ENCODE measurements around the gene EIF5AL1.
"Not testable (repeated sequence)": the region's sequence is repeated elsewhere in the genome, so short reads cannot be mapped to it uniquely, and the experiment has no call there.

EIF5AL1 gene

GRCh38 chr10:79498291-79498829, 14.0 kb upstream of the EIF5AL1 start:
- Histone ChIP-seq H3K27me3 (ENCODE audit: insufficient read depth, poor library complexity, severe bottlenecking) (peaks cover 6% of the 10 kb centered on the region), H3K4me3 (replicated peaks; ENCODE audit: insufficient read depth, low read length) (no peak overlapping the region), H3K27ac (replicated peaks) (no peak overlapping the region)
- TF ChIP-seq POLR2AphosphoS5 (IDR thresholded peaks at IDR 0.05; ENCODE audit: low read depth): no peak
- TF ChIP-seq REST (IDR thresholded peaks at IDR 0.05; ENCODE audit: insufficient replicate concordance, low read depth): no peak
- TF ChIP-seq GABPA (IDR thresholded peaks at IDR 0.05; ENCODE audit: low read depth): no peak
- no peak for TF ChIP-seq CTCF (IDR thresholded peaks at IDR 0.05; ENCODE audit: insufficient read depth, low read length)
- TF ChIP-seq SPI1 (IDR thresholded peaks at IDR 0.05; ENCODE audit: borderline replicate concordance, low read depth): no peak
- no peak for DNase-seq (ENCODE audit: low read depth in 1 of 2, low spot score in 1 of 2)

GRCh38 chr10:79502561-79503309, 9.6 kb upstream of the EIF5AL1 start:
- DNase-seq (ENCODE audit: low read depth in 1 of 2, low spot score in 1 of 2): no peak

GRCh38 chr10:79503787-79504186, 8.5 kb upstream of the EIF5AL1 start:
- not testable (repeated sequence) for H3K4me3 ChIP-seq (replicated peaks; ENCODE audit: insufficient read depth, low read length); H3K27me3 ChIP-seq (ENCODE audit: insufficient read depth, poor library complexity, severe bottlenecking); H3K27ac ChIP-seq (replicated peaks); DNase-seq (ENCODE audit: low read depth in 1 of 2, low spot score in 1 of 2)

More at GRCh38 chr10:79502561-79503309, 9.6 kb upstream of the EIF5AL1 start:
- TF ChIP-seq REST (IDR thresholded peaks at IDR 0.05; ENCODE audit: insufficient replicate concordance, low read depth) (no peak), POLR2AphosphoS5 (IDR thresholded peaks at IDR 0.05; ENCODE audit: low read depth) (no peak), GABPA (IDR thresholded peaks at IDR 0.05; ENCODE audit: low read depth) (no peak), SPI1 (IDR thresholded peaks at IDR 0.05; ENCODE audit: borderline replicate concordance, low read depth) (no peak)
- Histone ChIP-seq H3K27ac (replicated peaks) (no peak overlapping the region), H3K4me3 (replicated peaks; ENCODE audit: insufficient read depth, low read length) (no peak overlapping the region), H3K27me3 (ENCODE audit: insufficient read depth, poor library complexity, severe bottlenecking) (no peaks in the 10 kb centered on the region)

- not testable (repeated sequence) for H3K27ac ChIP-seq (replicated peaks); H3K4me3 ChIP-seq (replicated peaks; ENCODE audit: insufficient read depth, low read length); DNase-seq (ENCODE audit: low read depth in 1 of 2, low spot score in 1 of 2); H3K27me3 ChIP-seq (ENCODE audit: insufficient read depth, poor library complexity, severe bottlenecking)
Measured at GRCh38 chr10:79504483-79504882, 7.8 kb upstream of the EIF5AL1 start.

DNA sequence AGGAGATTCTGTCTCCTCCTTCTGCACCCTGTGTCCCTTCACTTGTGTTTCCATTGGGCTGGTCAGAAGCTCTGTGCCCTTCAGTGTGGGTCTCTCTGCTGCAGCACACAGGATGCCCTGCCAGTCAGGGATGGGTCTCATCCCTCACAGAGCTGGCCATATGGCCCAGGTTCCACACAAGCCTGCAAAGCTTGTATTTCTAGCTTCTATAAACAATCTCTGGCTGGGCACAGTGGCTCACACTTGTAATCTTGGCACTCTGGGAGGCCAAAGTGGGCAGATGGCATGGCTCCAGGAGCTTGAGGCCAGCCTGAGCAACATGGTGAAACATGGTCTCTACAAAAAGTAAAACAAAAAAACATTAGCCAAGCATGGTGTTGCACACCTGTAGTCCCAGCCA, 7.0 kb upstream of the EIF5AL1 start:
- not testable (repeated sequence) for H3K27ac ChIP-seq (replicated peaks); H3K4me3 ChIP-seq (replicated peaks; ENCODE audit: insufficient read depth, low read length); DNase-seq (ENCODE audit: low read depth in 1 of 2, low spot score in 1 of 2); H3K27me3 ChIP-seq (ENCODE audit: insufficient read depth, poor library complexity, severe bottlenecking)

GRCh38 chr10:79505829-79506228, 6.5 kb upstream of the EIF5AL1 start:
- no peak for DNase-seq (ENCODE audit: low read depth in 1 of 2, low spot score in 1 of 2)
- TF ChIP-seq CTCF (IDR thresholded peaks at IDR 0.05; ENCODE audit: insufficient read depth, low read length) (no peak), POLR2AphosphoS5 (IDR thresholded peaks at IDR 0.05; ENCODE audit: low read depth) (no peak), REST (IDR thresholded peaks at IDR 0.05; ENCODE audit: insufficient replicate concordance, low read depth) (no peak), SPI1 (IDR thresholded peaks at IDR 0.05; ENCODE audit: borderline replicate concordance, low read depth) (no peak), GABPA (IDR thresholded peaks at IDR 0.05; ENCODE audit: low read depth) (no peak)
- H3K4me3 ChIP-seq (replicated peaks; ENCODE audit: insufficient read depth, low read length): no peak overlapping the region

More at GRCh38 chr10:79505829-79506228, 6.5 kb upstream of the EIF5AL1 start:
- no peak overlapping the region for H3K27ac ChIP-seq (replicated peaks)
- no peaks in the 10 kb centered on the region for H3K27me3 ChIP-seq (ENCODE audit: insufficient read depth, poor library complexity, severe bottlenecking)

All from HL-60 (cell line).